K562 (cell line): ENCODE data around the gene RFX3. TPM values are rescaled to one million over a fixed set of nuclear protein-coding genes. Genes with fewer than 3 reads are reported as not detected.

ENCODE experiments used
- ATAC-seq: fragments of 200-7000 bp; cut with Tn5 transposase; 3 replicates; pipeline ENCODE4 v1.9.1; 2020; ENCODE audit warnings: moderate library complexity
- BruUV-seq: library from RNA; stranded (reverse); fragments of 400-500 nt; replicated peaks from 2 replicates; lab custom pipeline; 2021; lab: Mats Ljungman, UMichigan
- CTCF ChIA-PET: fragments of 300-600 bp; formaldehyde crosslinking; extraction: SDS; loops from one replicate; lab custom pipeline; 2021; ENCODE audit warnings: low intra/inter-chr PET ratio; lab: Yijun Ruan, JAX
- POLR2A ChIA-PET: fragments of 300-600, 350-650 bp; sonication (Branson Sonifier 250); formaldehyde crosslinking; extraction: SDS; loops from one replicate; lab custom pipeline; 2021; ENCODE audit warnings: antibody characterized with exemption, inconsistent platforms; lab: Yijun Ruan, JAX
- DNase-seq, 4 experiments: peaks; one replicate each; pipeline versions ENCODE4 v3.0.0 to v3.0.0-alpha.2; 2011 to 2018; ENCODE audit warnings: low spot score in 3 of 4, mixed read lengths in 3 of 4; ENCODE audit errors: extremely low read depth in 1 of 4
- FAIRE-seq: peaks from 2 replicates; lab custom pipeline; 2011; peaks lifted over from hg19 to GRCh38; lab: Jason Lieb, UNC
- H2AFZ ChIP-seq: 2 replicates; pipeline ENCODE4 v1.6.0; 2011; ENCODE audit warnings: low read depth, low read length, control low read depth, inconsistent platforms
- H3K27ac ChIP-seq: fragments of 200-600 bp; 3 replicates; pipeline ENCODE4 v1.8.0; 2011; ENCODE audit warnings: low read depth, mild to moderate bottlenecking, control low read depth, inconsistent platforms, low read length, moderate library complexity, mixed read lengths; ENCODE audit errors: extremely low read depth
- H3K27me3 ChIP-seq, 2 experiments: fragments of 300-600 bp in 1 of 2; 2 replicates in 1 of 2; 3 replicates in 1 of 2; pipeline versions ENCODE4 v1.6.0 to v1.8.0; 2011; ENCODE audit warnings: inconsistent platforms in 2 of 2, low read length in 2 of 2, mild to moderate bottlenecking in 1 of 2, mixed read lengths in 1 of 2, moderate library complexity in 1 of 2; ENCODE audit not compliant: control insufficient read depth in 2 of 2, insufficient read depth in 2 of 2
- H3K36me3 ChIP-seq: fragments of 300-600 bp; 3 replicates; pipeline ENCODE4 v1.8.0; 2011; ENCODE audit warnings: mild to moderate bottlenecking, low read length, inconsistent platforms; ENCODE audit not compliant: control insufficient read depth, insufficient read depth
- H3K4me1 ChIP-seq, 2 experiments: fragments of 200-600 bp in 1 of 2; replicated peaks in 1 of 2; 2 replicates in 1 of 2; 3 replicates in 1 of 2; pipeline versions ENCODE4 v1.5.1 to v1.8.0; 2011; ENCODE audit warnings: inconsistent platforms in 2 of 2, low read length in 2 of 2, mild to moderate bottlenecking in 1 of 2, mixed read lengths in 1 of 2, moderate library complexity in 1 of 2; ENCODE audit not compliant: control insufficient read depth in 2 of 2, insufficient read depth in 2 of 2
- H3K4me2 ChIP-seq: 2 replicates; pipeline ENCODE4 v1.6.1; 2011; ENCODE audit warnings: low read length, control low read depth, inconsistent platforms, mixed read lengths; ENCODE audit not compliant: insufficient read depth
- H3K4me3 ChIP-seq: fragments of 200-600 bp; sonication (generic), shearing (Covaris generic); 2 replicates; pipeline ENCODE4 v1.5.1; 2016; ENCODE audit warnings: control low read depth, inconsistent platforms
- H3K79me2 ChIP-seq: fragments of 200-600 bp; 3 replicates; pipeline ENCODE4 v1.8.0; 2011; ENCODE audit warnings: low read length, inconsistent platforms; ENCODE audit not compliant: control insufficient read depth, insufficient read depth
- H3K9ac ChIP-seq, 2 experiments: 2 replicates each; pipeline versions ENCODE4 v1.6.0 to v1.6.1; 2011; ENCODE audit warnings: low read depth in 2 of 2, low read length in 2 of 2, control low read depth in 1 of 2, inconsistent platforms in 1 of 2, mild to moderate bottlenecking in 1 of 2, mixed read lengths in 1 of 2; ENCODE audit not compliant: insufficient read depth in 1 of 2
- H3K9me1 ChIP-seq: one replicate; pipeline ENCODE4 v1.6.0; 2011; ENCODE audit warnings: inconsistent platforms, mild to moderate bottlenecking, low read length, moderate library complexity; ENCODE audit not compliant: control insufficient read depth, insufficient read depth
- H3K9me3 ChIP-seq: replicated peaks from 2 replicates; pipeline ENCODE4 v1.5.1; 2011; ENCODE audit warnings: low read depth, low read length, inconsistent platforms; ENCODE audit not compliant: control insufficient read depth, insufficient read depth
- H4K20me1 ChIP-seq: replicated peaks from 2 replicates; pipeline ENCODE4 v1.6.1; 2011; ENCODE audit warnings: low read length, inconsistent platforms, mixed read lengths; ENCODE audit not compliant: control insufficient read depth, insufficient read depth
- CBX1 ChIP-seq: sonication (generic); IDR thresholded peaks from 2 replicates; pipeline ENCODE4 v1.6.1; 2016; ENCODE audit warnings: antibody characterized with exemption, low read depth, mild to moderate bottlenecking
- CHD2 ChIP-seq: IDR thresholded peaks from 2 replicates; pipeline ENCODE4 v1.6.1; 2011; ENCODE audit warnings: low read depth, low read length
- CSDE1 ChIP-seq, 2 experiments: fragments of 450-650 bp; IDR thresholded peaks; 2 replicates each; pipeline ENCODE4 v1.6.1; 2016; ENCODE audit warnings: mild to moderate bottlenecking in 1 of 2
- FOXK1 ChIP-seq: sonication (generic); formaldehyde crosslinking; IDR thresholded peaks from 2 replicates; pipeline ENCODE4 v1.8.0; 2022; ENCODE audit warnings: missing genetic modification reagents, mild to moderate bottlenecking, borderline replicate concordance
- HNRNPK ChIP-seq: fragments of 200-400 bp; formaldehyde crosslinking; IDR thresholded peaks from one replicate; pipeline ENCODE4 v1.6.1; 2018; ENCODE audit warnings: mild to moderate bottlenecking, low read depth, low read length; ENCODE audit not compliant: poor library complexity, severe bottlenecking
- MYBL2 ChIP-seq, 2 experiments: fragments of 450-650 bp in 1 of 2; sonication (generic) in 1 of 2; formaldehyde crosslinking in 1 of 2; IDR thresholded peaks; 2 replicates each; pipeline versions ENCODE4 v1.6.1 to v1.8.1; 2017 to 2022; ENCODE audit warnings: borderline replicate concordance in 1 of 2, inconsistent platforms in 1 of 2, low read depth in 1 of 2, mild to moderate bottlenecking in 1 of 2, missing genetic modification reagents in 1 of 2, moderate library complexity in 1 of 2
- PHF21A ChIP-seq: fragments of 450-650 bp; IDR thresholded peaks from 2 replicates; pipeline ENCODE4 v1.6.1; 2017; ENCODE audit warnings: low read depth, borderline replicate concordance
- SRSF1 ChIP-seq: fragments of 200-400 bp; formaldehyde crosslinking; IDR thresholded peaks from 2 replicates; pipeline ENCODE4 v1.6.1; 2017; ENCODE audit warnings: mild to moderate bottlenecking, low read depth, low read length, moderate library complexity
- ZNF146 ChIP-seq: IDR thresholded peaks from one replicate; pipeline ENCODE4 v1.6.1; 2018; ENCODE audit warnings: missing compliant biosample characterization; ENCODE audit not compliant: unreplicated experiment
- ZNF217 ChIP-seq: sonication (generic); formaldehyde crosslinking; IDR thresholded peaks from 2 replicates; pipeline ENCODE4 v1.8.0; 2022; ENCODE audit warnings: mild to moderate bottlenecking, missing genetic modification reagents
- ZNF263 ChIP-seq: sonication (generic); formaldehyde crosslinking; IDR thresholded peaks from 2 replicates; pipeline ENCODE4 v1.8.0; 2022; ENCODE audit warnings: mild to moderate bottlenecking, missing genetic modification reagents, borderline replicate concordance
- ZNF740 ChIP-seq, 3 experiments: fragments of 200-800 bp in 1 of 3; sonication (Bioruptor generic) in 1 of 3; sonication (generic) in 1 of 3; formaldehyde crosslinking in 1 of 3; IDR thresholded peaks; 2 replicates each; pipeline versions ENCODE4 v1.6.1 to v1.8.0; 2016 to 2022; ENCODE audit warnings: mild to moderate bottlenecking in 2 of 3, missing compliant biosample characterization in 2 of 3, missing genetic modification characterization in 2 of 3, missing genetic modification reagents in 1 of 3
- ZNF75A ChIP-seq: fragments of 450-650 bp; formaldehyde crosslinking; IDR thresholded peaks from 2 replicates; pipeline ENCODE4 v1.4.0; 2020; ENCODE audit warnings: mild to moderate bottlenecking
- WGBS: fragments of 100-300 bp; shearing (Covaris generic); methylation state at CpG from one replicate; pipeline ENCODE4 v1.1.6; 2016; ENCODE audit warnings: low coverage, mixed read lengths; ENCODE audit not compliant: insufficient coverage; ENCODE audit errors: missing lambda C conversion rate; 5-methylcytosine and 5-hydroxymethylcytosine counted together
- in situ Hi-C: fragments of 300-500 bp; cut with MboI; formaldehyde crosslinking; loops from 4 replicates; pipeline ENCODE4 v1.15.0; 2018; ENCODE audit warnings: inconsistent platforms, mixed read lengths
- intact Hi-C: fragments of 100-400 bp; cut with micrococcal nuclease; formaldehyde crosslinking; loops from 2 replicates; pipeline ENCODE4 v1.14.2; 2022
- polyA plus RNA-seq, 8 experiments: library from polyadenylated mRNA; depleted of rRNA in 4 of 8; stranded (reverse) in 5 of 8; unstranded in 3 of 8; fragments of >200 nt; fragmentation: Nextera tagmentation in 2 of 8; fragmentation: Illumina TruSeq in 1 of 8; extraction: Ambion mirVana in 2 of 8; extraction: Trizol in 1 of 8; gene quantifications; 2 replicates each; pipeline versions ENCODE4 v1.2.1 to v1.2.3, GENCODE V29; 2011 to 2014; ENCODE audit warnings: inconsistent platforms in 1 of 8, missing spikeins in 1 of 8
- total RNA-seq, 7 experiments: library from RNA; depleted of rRNA in 6 of 7; stranded (reverse); fragments of >200 nt in 6 of 7; fragmentation: Illumina TruSeq in 2 of 7; extraction: Trizol in 2 of 7; gene quantifications; 2 replicates each; pipeline versions ENCODE4 v1.2.1 to v1.2.3, GENCODE V29; 2011 to 2021; ENCODE audit warnings: low replicate concordance in 1 of 7
- TF ChIP-seq, protein P1 (sequence below): fragments of 200-800 bp; sonication (Bioruptor generic); IDR thresholded peaks from 2 replicates; pipeline ENCODE4 v1.6.1; 2017; ENCODE audit warnings: missing genetic modification characterization, missing compliant biosample characterization

Gene RFX3
- total and polyA plus RNA-seq, 9 of the 15 experiments (the other 6 are each of a cell fraction or from before 2014, with no cell fraction given), result 0.86 to 4.9 (median 2.0) TPM

DNA sequence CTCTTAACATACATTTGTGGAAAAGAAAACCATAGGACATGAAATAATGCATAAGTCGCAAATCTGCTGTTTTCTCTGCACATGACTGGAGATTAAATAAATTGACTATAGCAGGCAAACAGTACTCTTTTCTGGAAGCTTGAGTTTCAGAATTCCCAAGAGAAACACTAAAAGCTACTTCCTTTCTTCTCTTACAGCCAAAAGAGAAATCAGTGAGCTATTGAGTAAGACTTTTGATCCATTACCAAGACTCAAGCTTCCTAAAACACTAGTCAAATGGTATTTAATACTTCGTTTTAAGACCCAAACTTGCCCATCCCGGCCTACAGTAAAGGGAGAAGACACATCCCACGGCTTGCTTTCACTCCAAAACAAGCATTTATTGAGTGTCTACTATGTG is 346.1 kb downstream of the RFX3 start:
- CTCF ChIA-PET, result no interaction called here
- ATAC-seq, result no peak
- Histone ChIP-seq H3K27ac (no peak overlapping the region), H3K9me3 (no peaks in the 10 kb centered on the region), H3K27me3 (peaks cover 0 to 19% of the 10 kb centered on the region in 2 experiments; a peak in 3 of 5 replicates), H3K4me1 (peaks cover 0 to 9% of the 10 kb centered on the region in 2 experiments; a peak in 2 of 5 replicates), H4K20me1 (no peaks in the 10 kb centered on the region), H3K36me3 (no peaks in the 10 kb centered on the region), H3K4me2 (no peak overlapping the region), H3K4me3 (no peak overlapping the region), H3K9me1 (no peaks in the 10 kb centered on the region), H3K79me2 (no peaks in the 10 kb centered on the region), H3K9ac (no peak overlapping the region), H2AFZ (no peak overlapping the region)
- WGBS, result 0% methylated on average over 4 of the region's 4 CpGs
- no peak for FAIRE-seq
- POLR2A ChIA-PET, result interaction anchor here (1.4 kb wide), 1 partner anchor 8 kb away, joined by 3 read pairs; no protein-coding TSS in a partner anchor
- intact Hi-C loops, result loop anchor here (5.0 kb wide), 1 partner anchor 322 kb away; no protein-coding TSS in a partner anchor
- no peak for DNase-seq
- in situ Hi-C loops, result no loop called here
- BruUV-seq, result no TSS peak
- TF ChIP-seq CBX1 (no peak), ZNF740 (CRISPR knock-in tag; IDR thresholded peaks at IDR 0.05) (no peak), ZNF740 (tag; IDR thresholded peaks at IDR 0.05) (no peak), FOXK1 (no peak), ZNF263 (CRISPR knock-in tag) (no peak), HNRNPK (no peak), ZNF146 (CRISPR knock-in tag) (no peak), SRSF1 (no peak), MYBL2 (IDR thresholded peaks at IDR 0.05; ENCODE audit: low read depth) (no peak), MYBL2 (CRISPR knock-in tag; IDR thresholded peaks at IDR 0.05; ENCODE audit: borderline replicate concordance) (no peak), ZNF75A (no peak), CSDE1 (IDR thresholded peaks at IDR 0.05) (no peak), PHF21A (no peak), ZNF217 (CRISPR knock-in tag) (no peak), CHD2 (no peak)
- TF ChIP-seq, protein P1, sequence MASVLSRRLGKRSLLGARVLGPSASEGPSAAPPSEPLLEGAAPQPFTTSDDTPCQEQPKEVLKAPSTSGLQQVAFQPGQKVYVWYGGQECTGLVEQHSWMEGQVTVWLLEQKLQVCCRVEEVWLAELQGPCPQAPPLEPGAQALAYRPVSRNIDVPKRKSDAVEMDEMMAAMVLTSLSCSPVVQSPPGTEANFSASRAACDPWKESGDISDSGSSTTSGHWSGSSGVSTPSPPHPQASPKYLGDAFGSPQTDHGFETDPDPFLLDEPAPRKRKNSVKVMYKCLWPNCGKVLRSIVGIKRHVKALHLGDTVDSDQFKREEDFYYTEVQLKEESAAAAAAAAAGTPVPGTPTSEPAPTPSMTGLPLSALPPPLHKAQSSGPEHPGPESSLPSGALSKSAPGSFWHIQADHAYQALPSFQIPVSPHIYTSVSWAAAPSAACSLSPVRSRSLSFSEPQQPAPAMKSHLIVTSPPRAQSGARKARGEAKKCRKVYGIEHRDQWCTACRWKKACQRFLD, result no peak
